Measurements from ENCODE around the gene PTPRZ1. TPM values are rescaled to one million over a fixed set of nuclear protein-coding genes. Genes with fewer than 3 reads are reported as not detected.

Gene PTPRZ1
- total RNA-seq (0.98 TPM), polyA plus RNA-seq (ENCODE audit: insufficient read depth, low read depth, low replicate concordance) (0.17 TPM)
- long read RNA-seq, donor 1: 0 reads
- long read RNA-seq, donor 2: 0 reads
- long read RNA-seq, donor 3: 0 reads
- long read RNA-seq, donor 4: 0 reads
- long read RNA-seq, donor 5: 0 reads
- long read RNA-seq, donor 6, partial matches to known transcripts: 7 of 7 reads
- long read RNA-seq, donor 6, other reads (novel, unspliced or antisense): 0 of 7 reads
- long read RNA-seq, donor 7: 0 reads
- long read RNA-seq, donor 8: 0 reads
- long read RNA-seq, donor 9: 0 reads
- long read RNA-seq, donor 10: 0 reads

DNA sequence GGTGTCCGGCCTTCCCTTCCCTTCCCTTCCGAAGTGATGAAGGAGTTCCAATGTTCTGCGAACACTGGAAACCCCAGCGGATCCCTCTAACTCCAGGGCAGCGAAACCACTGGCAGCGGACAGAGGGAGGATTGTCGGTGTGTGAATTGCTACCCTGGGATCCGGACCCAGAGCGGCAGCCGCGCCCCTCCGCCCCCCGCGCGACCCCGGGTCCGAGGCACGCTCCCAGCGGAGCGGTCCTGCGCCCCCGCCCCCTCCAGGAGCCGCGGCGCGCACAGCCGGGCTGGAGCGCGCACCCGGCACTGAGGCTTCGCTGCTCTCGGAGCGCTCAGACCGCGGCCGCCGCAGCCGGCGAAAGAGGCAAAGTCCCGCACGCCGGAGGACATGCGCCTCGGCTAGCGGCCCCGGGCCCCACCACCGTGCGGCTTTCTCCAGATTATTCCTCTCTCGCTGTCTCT, at the start of gene PTPRZ1:
Gene PTPRZ1, plus strand, starts transcription at position 331 of the 458 bp plus-strand sequence. CDS start 339 bp downstream, outside the sequence.
- Histone ChIP-seq H3K4me1 (ENCODE audit: control insufficient read depth in 2 of 3, insufficient read depth in 2 of 3, low read depth in 1 of 3, low read length in 3 of 3) (no peaks in the 10 kb centered on the region), H3K4me3 (ENCODE audit: low read length in 3 of 3) (peak within 1 kb of the TSS; percentile 59 to 64 (median 63)), H3K36me3 (ENCODE audit: control insufficient read depth in 2 of 3, insufficient read depth in 3 of 3, low read length in 3 of 3) (no peaks in the 10 kb centered on the region), H3K9ac (ENCODE audit: low read length in 3 of 3) (peak within 1 kb of the TSS in 1 of 3 donors; percentile 21), H3K27ac (ENCODE audit: low read depth in 2 of 2, low read length in 2 of 2) (no peak within 1 kb of the TSS), H3K9me3 (ENCODE audit: control insufficient read depth in 2 of 3, insufficient read depth in 1 of 3, low read length in 3 of 3) (no peaks in the 10 kb centered on the region), H3K27me3 (ENCODE audit: control insufficient read depth, insufficient read depth, low read length) (peaks cover 5% of the 10 kb centered on the region)
- DNase-seq: peak; percentile 57 to 74 (median 68)
- TF ChIP-seq CTCF (IDR thresholded peaks at IDR 0.05; ENCODE audit: borderline replicate concordance, extremely low read depth, insufficient read depth): no peak
- intact Hi-C loops (cut with DNase I): no loop called here
- no peak for FAIRE-seq

GRCh38 chr7:121824276-121824675, 48.7 kb upstream of the PTPRZ1 start:
- H3K27me3 ChIP-seq (ENCODE audit: control insufficient read depth, insufficient read depth, low read length): no peaks in the 10 kb centered on the region
- intact Hi-C loops (cut with DNase I): no loop called here
- no peak for TF ChIP-seq CTCF (IDR thresholded peaks at IDR 0.05; ENCODE audit: borderline replicate concordance, extremely low read depth, insufficient read depth)
- H3K27ac ChIP-seq (ENCODE audit: low read depth in 2 of 2, low read length in 2 of 2): no peak overlapping the region
- no peaks in the 10 kb centered on the region for H3K4me1 ChIP-seq (ENCODE audit: control insufficient read depth in 2 of 3, insufficient read depth in 2 of 3, low read depth in 1 of 3, low read length in 3 of 3)
- H3K4me3 ChIP-seq (ENCODE audit: low read length in 3 of 3): no peak overlapping the region
- H3K36me3 ChIP-seq (ENCODE audit: control insufficient read depth in 2 of 3, insufficient read depth in 3 of 3, low read length in 3 of 3): no peaks in the 10 kb centered on the region
- no peak overlapping the region for H3K9ac ChIP-seq (ENCODE audit: low read length in 3 of 3)
- no peak for DNase-seq
- no peak for FAIRE-seq
- H3K9me3 ChIP-seq (ENCODE audit: control insufficient read depth in 2 of 3, insufficient read depth in 1 of 3, low read length in 3 of 3): no peaks in the 10 kb centered on the region

- no peak for FAIRE-seq
- intact Hi-C loops (cut with DNase I): no loop called here
- no peaks in the 10 kb centered on the region for H3K27me3 ChIP-seq (ENCODE audit: control insufficient read depth, insufficient read depth, low read length)
- H3K4me1 ChIP-seq (ENCODE audit: control insufficient read depth in 2 of 3, insufficient read depth in 2 of 3, low read depth in 1 of 3, low read length in 3 of 3): no peaks in the 10 kb centered on the region
- no peak for DNase-seq
- no peaks in the 10 kb centered on the region for H3K9me3 ChIP-seq (ENCODE audit: control insufficient read depth in 2 of 3, insufficient read depth in 1 of 3, low read length in 3 of 3)
- no peaks in the 10 kb centered on the region for H3K36me3 ChIP-seq (ENCODE audit: control insufficient read depth in 2 of 3, insufficient read depth in 3 of 3, low read length in 3 of 3)
- no peak overlapping the region for H3K27ac ChIP-seq (ENCODE audit: low read depth in 2 of 2, low read length in 2 of 2)
- no peak overlapping the region for H3K4me3 ChIP-seq (ENCODE audit: low read length in 3 of 3)
- TF ChIP-seq CTCF (IDR thresholded peaks at IDR 0.05; ENCODE audit: borderline replicate concordance, extremely low read depth, insufficient read depth): no peak
- H3K9ac ChIP-seq (ENCODE audit: low read length in 3 of 3): no peak overlapping the region
Observed at GRCh38 chr7:121831351-121831750, 41.6 kb upstream of the PTPRZ1 start.

Measured in kidney (tissue), 22 donors.